HG03520 (cell line): ENCODE measurements around the gene MMP28.

Experiments
- ATAC-seq: cut with Tn5 transposase; IDR thresholded peaks from one replicate; pipeline ENCODE4 v1.9.1; 2021; ENCODE audit warnings: mild to moderate bottlenecking, moderate library complexity; ENCODE audit not compliant: unreplicated experiment

MMP28 gene

GRCh38 chr17:35801583-35802224 lies 6.3 kb upstream of the MMP28 start:
- no peak for ATAC-seq

- no peak for ATAC-seq
These were observed 4.5 kb upstream of the MMP28 start for GRCh38 chr17:35799942-35800341.

GRCh38 chr17:35797918-35798317 lies 2.5 kb upstream of the MMP28 start:
- ATAC-seq: no peak

- no peak for ATAC-seq
These were observed 1.9 kb upstream of the MMP28 start for GRCh38 chr17:35797370-35797769.

GRCh38 chr17:35796942-35797341 lies 1.5 kb upstream of the MMP28 start:
- ATAC-seq: no peak

- ATAC-seq: no peak
These were observed 427 bp upstream of the MMP28 start for GRCh38 chr17:35795871-35796265.

GRCh38 chr17:35793257-35793656 lies 2.2 kb downstream of the MMP28 start:
- no peak for ATAC-seq

- ATAC-seq: no peak
These were observed 3.6 kb downstream of the MMP28 start for GRCh38 chr17:35791681-35792350.

GRCh38 chr17:35790841-35791240 lies 4.6 kb downstream of the MMP28 start:
- no peak for ATAC-seq

GRCh38 chr17:35788477-35789368 lies 6.7 kb downstream of the MMP28 start:
- no peak for ATAC-seq

GRCh38 chr17:35786941-35787432 lies 8.5 kb downstream of the MMP28 start:
- ATAC-seq: no peak

- ATAC-seq: no peak
These were observed 10.5 kb downstream of the MMP28 start for GRCh38 chr17:35784895-35785294.

GRCh38 chr17:35780950-35781349 lies 14.5 kb downstream of the MMP28 start:
- no peak for ATAC-seq

GRCh38 chr17:35778641-35779196 lies 16.7 kb downstream of the MMP28 start:
- no peak for ATAC-seq

- no peak for ATAC-seq
These were observed 19.9 kb downstream of the MMP28 start for GRCh38 chr17:35775583-35775982.

- ATAC-seq: no peak
These were observed 20.4 kb downstream of the MMP28 start for GRCh38 chr17:35775039-35775438.

- no peak for ATAC-seq
These were observed 20.9 kb downstream of the MMP28 start for GRCh38 chr17:35774499-35774898.

GRCh38 chr17:35773679-35774425 lies 21.6 kb downstream of the MMP28 start:
- ATAC-seq: no peak

GRCh38 chr17:35773129-35773528 lies 22.3 kb downstream of the MMP28 start:
- ATAC-seq: no peak

- no peak for ATAC-seq
These were observed 25.4 kb downstream of the MMP28 start for GRCh38 chr17:35769895-35770486.
